Activated naive CD4-positive, alpha-beta T cell treated with anti-CD3 and anti-CD28 coated beads, Interleukin-2, amount 50 U/mL, for 24 hours (primary cell): Measurements from ENCODE around the gene CPLX3.

Source experiments
- H3K27ac Mint-ChIP-seq: one replicate; pipeline ENCODE4 v1.8.0; 2021; ENCODE audit warnings: mild to moderate bottlenecking, mixed read lengths
- H3K27me3 Mint-ChIP-seq: one replicate; pipeline ENCODE4 v1.8.0; 2021; ENCODE audit warnings: mixed read lengths
- H3K36me3 Mint-ChIP-seq: one replicate; pipeline ENCODE4 v1.8.0; 2021; ENCODE audit warnings: mixed read lengths
- H3K4me1 Mint-ChIP-seq: one replicate; pipeline ENCODE4 v1.8.0; 2021; ENCODE audit warnings: mixed read lengths
- H3K4me3 Mint-ChIP-seq: one replicate; pipeline ENCODE4 v1.8.0; 2021; ENCODE audit warnings: mild to moderate bottlenecking, mixed read lengths
- H3K9me3 Mint-ChIP-seq: one replicate; pipeline ENCODE4 v1.8.0; 2021; ENCODE audit warnings: mixed read lengths

CPLX3 gene

DNA sequence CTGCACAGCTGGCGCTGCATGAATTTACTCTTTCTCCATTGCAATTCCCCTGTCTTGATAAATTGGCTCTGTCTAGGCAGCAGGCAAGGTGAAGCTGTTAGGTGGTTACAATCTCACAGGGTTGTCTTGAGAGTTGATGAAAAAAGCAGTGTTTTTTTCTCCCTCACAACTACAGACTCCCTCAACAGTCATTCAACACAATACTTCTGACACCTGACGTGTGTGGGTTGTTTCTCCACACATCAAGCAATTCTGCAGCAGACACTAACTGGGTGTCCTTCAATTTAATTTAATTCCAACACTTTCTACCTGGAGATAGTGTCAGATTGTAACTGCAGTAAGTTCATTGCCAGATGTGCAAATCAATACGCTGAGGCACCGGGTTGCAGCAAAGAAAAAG is 51.8 kb downstream of the CPLX3 start:
- Mint-ChIP-seq H3K4me1 (peaks cover 5% of the 10 kb centered on the region), H3K4me3 (no peak overlapping the region), H3K36me3 (no peaks in the 10 kb centered on the region), H3K27me3 (no peaks in the 10 kb centered on the region), H3K9me3 (no peaks in the 10 kb centered on the region), H3K27ac (no peak overlapping the region)
